Fibroblast of gingiva (primary cell): ENCODE data around the gene TMED7.
A peak's percentile ranks its signal among the peaks of the same experiment; 100 is the strongest.
"Not testable (repeated sequence)": the region's sequence is repeated elsewhere in the genome, so short reads cannot be mapped to it uniquely, and the experiment has no call there.

Experiments used
- DNase-seq: peaks from one replicate; pipeline ENCODE4 v3.0.0-alpha.2; 2011; ENCODE audit warnings: low read depth

The TMED7 gene

DNA sequence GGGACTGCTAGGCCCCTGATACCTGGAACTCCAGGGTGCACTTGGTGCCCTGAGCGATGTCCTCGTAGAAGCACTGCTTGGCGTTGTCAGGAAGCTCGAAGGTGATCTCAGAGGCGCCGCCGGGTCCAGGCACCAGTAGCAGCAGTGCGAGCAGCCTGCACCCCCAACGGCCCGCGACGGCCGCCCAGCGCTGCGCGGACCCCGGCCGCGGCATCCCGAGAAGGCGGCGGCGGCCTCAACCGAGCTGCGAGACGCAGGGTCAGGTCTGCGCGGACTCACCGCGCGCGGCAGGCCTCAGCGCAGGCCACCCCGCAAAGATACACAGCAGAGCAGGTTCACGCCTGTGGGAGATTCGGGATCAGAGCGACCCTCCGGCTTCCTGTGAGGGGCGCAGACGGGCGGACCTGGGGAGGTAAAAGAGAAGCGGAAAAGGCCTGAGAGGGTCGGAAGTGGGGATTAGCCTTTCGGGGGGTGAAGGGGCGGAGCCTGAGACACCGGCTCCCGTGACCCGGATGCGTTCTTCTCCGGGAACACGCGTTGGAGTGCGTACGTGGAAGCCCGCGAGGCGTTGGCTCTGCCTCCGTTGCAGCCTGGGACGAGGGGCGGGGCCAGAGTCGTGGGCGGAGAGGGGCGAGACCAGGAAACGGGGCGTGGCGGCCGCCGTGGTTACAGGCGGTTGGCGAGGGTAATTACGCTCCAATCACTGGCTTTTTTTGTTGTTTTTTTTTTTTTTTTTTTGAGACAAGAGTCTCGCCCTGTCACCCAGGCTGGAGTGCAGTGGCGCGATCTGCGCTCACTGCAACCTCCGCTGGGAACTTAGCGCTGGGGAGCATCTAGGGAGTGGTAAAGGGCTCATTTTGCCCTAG is at the start of gene TMED7:
TSS of gene TMED7 (minus strand) at position 458 of the 866 bp plus-strand sequence. CDS start at position 214, 244 bp downstream.
- peak; percentile 99 for DNase-seq

DNA sequence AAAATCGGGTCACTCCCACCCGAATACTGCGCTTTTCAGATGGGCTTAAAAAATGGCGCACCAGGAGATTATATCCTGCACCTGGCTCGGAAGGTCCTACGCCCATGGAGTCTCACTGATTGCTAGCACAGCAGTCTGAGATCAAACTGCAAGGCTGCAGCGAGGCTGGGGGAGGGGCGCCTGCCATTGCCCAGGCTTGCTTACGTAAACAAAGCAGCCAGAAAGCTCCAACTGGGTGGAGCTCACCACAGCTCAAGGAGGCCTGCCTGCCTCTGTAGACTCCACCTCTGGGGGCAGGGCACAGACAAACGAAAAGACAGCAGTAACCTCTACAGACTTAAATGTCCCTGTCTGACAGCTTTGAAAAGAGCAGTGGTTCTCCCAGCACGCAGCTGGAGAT is 48.9 kb upstream of the TMED7 start:
- not testable (repeated sequence) for DNase-seq

DNA sequence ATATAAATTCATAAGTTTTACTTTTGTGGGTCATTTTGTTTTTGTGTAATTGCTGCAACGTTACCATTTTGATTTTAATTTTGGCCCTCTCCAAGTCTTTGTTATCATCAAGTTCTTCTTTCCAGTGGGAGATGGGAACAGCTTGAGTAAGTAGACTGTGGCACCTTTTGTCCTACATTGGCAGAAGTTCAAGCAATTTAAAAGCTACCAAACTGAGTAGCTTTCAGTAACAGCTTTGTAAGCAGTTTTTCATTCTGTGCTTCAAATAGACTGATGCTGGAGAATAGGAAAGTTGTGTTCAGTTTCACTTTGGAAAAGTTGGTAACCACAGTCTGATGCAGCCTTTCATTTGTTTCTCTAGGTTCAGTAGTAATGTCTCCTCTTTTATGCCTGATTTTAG is 47.8 kb upstream of the TMED7 start:
- DNase-seq, result no peak

DNA sequence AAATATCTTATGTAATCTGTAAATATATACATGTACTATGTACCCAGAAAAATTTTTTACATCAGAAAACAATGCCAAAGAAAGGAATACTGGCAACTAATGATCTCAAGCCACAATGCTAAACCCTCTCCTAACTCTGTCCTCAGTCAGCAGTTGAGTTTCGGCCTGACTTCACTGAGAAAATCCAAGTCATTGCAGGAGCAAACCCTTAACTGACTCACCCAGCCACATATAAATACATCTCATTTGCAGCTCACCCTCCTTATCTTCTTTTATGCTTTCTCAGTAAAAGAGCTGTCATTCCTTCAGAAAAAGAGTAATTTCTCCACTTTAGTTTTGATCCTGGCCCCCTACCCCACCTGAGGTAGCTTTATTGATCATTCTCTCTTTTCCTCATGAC is 46.1 kb upstream of the TMED7 start:
- DNase-seq, result no peak

DNA sequence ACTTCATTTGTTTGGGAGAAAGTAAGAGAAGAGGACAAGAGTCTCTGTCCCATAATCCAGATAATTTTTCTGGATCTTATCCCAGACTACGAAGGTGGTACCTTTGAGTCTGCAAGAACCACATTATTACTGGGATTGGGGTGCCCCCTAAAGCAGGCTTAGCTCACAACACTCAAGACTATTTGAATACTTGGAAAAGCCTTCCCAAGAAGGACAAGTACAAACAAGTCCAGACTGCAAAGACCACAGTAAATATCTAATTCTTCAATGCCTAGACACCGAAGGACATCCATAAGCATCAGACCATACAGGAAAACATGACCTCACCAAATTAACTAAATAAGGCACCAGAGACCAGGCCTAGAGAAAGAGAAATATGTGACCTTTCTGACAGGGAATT is 40.2 kb upstream of the TMED7 start:
- DNase-seq, result no peak

DNA sequence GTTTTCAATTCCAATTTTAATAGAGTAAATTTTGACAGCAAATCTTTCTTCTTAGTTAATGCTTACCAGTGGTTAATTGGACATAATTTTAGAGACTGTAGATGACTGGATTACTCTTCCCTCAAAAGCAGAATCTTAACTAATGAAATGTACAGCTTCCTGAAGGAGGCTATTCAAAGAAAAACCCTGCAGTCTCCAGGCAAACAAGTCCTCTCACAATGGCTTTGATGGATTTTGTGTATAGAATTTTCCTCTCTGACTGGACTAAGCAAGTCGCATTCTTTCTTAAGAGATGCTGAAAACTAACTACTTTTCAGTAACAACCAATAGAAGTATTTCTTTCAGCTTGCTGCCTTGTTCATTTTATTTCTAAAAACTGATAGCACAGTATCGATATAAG is 35.7 kb upstream of the TMED7 start:
- no peak for DNase-seq

DNA sequence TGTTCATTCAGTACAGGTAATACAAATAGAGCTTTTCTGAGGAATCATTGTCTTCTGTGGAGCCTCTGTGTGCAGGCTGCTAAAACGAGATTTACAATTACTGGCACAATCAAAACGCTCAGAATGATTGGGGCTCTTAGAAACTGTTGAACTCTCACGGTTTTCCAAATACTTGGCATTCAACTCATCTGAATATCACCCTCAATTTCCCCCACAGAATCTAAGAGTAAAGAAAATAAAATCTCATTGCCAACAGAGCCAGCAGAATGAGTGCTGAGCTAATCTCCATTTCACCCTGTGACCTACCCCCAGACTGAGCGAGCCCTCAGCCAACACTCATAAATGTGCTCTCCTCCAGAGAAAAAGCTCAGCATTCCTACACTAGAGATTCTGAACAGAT is 35.3 kb upstream of the TMED7 start:
- no peak for DNase-seq

DNA sequence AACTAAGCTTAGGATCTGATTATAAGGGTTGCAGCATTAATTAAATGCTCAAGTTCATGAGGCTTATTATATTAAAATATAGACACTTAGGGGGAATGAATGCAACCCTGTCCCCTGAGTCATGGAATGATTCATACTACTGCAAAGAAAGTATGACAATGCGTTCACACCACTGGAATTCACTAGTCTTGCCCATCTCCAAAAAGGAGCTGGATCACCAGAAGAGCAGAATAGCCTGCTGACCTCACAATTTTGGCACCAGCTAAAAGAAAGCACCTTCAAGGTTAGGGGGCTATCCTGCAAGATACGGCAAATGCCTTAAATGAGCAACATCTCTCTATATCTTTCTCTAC is 32.0 kb upstream of the TMED7 start:
- DNase-seq, result peak; percentile 62

DNA sequence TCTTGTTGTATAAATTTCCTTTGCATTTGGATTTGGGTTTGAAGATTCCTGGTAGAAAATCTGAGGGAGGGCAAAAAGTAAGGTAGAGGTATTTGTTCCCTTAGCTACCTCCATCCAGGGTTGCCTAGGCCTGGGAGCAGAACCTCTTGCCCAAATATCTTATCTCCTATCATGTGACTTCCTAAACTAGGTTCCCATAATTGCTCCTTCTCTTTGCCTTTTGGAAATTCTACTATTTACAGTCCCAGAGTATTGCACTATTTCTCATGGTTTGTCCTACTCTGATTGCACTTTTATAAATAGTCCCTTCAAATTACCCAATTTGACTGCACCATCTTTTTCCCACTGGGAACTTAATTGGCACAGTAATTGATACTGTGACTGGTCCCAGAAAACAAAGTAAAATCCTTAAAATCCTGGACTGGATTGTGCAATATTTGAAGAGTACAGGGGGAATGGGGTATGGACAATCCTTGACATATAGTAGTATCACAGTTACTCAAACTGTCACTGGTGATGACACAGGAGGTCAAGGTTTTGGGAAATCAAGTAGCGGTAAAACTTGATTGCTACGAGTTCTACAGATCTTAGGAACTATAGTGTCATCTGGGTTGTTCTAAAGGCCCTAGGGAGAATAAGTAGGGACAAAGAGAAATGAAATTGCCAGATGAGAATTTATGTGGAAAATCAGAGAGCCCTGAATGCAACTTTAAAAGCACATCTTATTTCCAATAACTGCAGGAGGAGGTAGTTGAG is 31.5 kb upstream of the TMED7 start:
- DNase-seq, result peak; percentile 29

DNA sequence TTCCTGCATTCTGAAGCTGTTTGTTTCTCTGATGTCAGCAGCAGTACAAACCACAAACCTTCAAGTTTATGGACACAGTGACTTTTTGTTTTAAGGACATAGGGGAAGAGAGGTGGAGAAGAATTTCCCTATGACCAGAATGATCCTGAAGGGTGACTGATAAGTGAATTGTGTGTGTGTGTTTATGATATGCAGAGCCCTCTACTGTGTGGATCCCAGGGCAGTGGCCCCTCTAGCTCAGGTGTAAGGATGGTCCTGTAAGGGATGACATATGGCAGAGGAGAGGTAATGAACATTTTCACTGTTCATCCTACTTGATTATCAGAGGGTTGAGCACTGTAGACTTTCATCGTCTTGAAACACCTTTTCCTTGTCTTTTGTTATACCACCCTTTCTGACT is 30.6 kb upstream of the TMED7 start:
- no peak for DNase-seq

DNA sequence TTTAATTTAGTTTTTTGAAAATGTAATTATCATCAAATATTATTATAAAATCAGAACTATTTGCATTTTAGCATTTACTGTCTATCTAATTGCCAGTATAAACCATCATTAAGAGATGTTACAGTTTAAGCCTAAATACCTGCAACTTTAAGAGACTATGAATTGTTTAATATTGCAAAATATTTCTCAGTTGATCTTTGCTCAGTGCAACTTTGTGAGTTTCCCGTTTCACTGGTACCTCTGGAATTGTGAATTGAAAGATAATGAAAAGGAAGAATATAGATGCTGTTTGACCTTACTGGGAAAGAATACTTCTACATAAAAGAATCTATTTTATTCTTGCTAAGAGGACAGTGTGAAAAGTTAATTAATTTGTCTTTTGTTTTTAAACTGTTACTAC is 30.2 kb upstream of the TMED7 start:
- no peak for DNase-seq

DNA sequence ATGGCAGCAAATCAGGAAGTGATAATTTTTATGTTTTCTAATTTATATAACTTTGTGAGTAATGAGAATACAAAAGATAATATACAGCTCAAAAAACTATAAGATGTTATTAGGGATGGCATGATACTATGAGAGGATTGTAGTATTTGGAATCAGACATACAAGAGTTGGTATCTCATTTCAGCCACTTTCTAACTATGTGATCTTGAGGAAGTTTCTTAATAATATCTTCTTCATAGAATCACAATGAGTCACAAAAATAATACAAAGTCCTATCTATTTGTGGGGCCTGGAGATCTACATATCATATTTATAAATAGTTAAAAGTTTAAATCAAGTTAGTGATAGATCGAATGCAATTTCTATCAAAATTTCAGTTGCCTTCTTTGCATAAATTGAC is 23.7 kb upstream of the TMED7 start:
- peak; percentile 7 for DNase-seq

DNA sequence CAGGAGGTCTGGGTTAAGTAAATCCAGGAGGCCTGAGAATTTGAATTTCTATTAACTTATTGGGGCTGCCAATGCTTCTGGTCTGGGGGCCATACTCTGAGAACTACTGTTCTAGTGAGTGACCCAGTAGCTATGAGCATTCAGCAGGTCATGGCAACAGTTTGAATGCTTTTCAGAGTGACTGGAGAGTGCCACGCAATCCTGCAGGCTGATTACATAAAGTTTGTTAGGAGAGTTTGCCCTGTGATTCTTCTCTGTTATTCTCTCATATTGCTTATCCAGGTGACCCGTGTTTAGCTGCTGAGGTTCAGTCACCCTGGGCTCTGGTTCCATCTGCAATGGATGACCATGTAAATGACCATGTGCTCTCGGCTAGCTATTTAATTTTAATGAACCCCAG is 22.2 kb upstream of the TMED7 start:
- DNase-seq, result no peak

DNA sequence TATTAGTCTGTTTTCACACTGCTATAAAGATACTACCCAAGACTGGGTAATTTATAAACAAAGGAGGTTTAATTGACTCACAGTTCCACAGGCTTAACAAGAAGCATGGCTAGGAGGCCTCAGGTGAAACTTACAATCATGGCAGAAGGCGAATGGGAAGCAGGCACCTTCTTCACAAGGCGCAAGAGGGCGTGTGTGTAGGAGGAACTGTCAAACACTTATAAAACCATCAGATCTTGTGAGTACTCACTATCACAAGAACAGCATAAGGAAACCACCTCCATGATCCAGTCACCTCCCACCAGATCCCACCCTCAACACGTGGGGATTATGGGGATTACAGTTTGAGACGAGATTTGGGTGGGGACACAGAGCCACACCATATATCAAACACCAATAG is 19.6 kb upstream of the TMED7 start:
- DNase-seq, result not testable (repeated sequence)

DNA sequence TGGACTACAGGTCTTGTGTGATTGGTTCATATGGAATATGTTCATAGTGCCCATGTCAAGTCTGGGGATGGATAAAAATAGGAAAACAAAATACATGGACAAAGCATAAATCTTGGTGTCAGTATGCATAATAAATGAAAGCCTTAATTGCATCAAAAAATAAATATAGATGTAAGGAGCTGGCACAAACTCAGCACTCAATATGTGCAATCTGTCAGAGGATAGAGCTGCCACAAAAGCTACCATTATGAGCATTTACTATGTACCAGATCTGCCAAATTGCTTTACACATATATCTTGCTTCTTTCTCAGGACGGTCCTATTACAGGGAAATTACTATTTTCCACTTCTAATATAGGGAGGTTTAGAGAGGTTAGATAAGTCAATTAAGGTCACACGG is 18.2 kb upstream of the TMED7 start:
- no peak for DNase-seq

DNA sequence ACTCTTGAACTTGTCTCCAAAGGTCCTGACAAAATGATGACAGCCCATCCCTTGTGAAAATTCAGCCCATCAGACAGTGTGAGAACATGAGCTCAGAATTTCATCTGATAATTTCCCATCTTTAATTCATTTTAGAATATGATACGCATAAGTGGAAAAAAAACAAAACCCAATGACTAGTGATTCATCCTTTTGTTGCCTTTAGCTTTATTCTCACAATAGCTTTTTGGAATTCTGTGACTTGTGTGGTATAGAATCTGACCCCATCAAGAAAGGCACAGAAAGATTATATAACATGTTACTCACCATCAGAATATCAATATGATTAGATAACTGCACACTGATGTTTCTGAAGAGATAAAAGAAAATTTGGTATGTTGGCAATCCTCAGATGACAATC is 16.1 kb upstream of the TMED7 start:
- DNase-seq, result peak; percentile 24

DNA sequence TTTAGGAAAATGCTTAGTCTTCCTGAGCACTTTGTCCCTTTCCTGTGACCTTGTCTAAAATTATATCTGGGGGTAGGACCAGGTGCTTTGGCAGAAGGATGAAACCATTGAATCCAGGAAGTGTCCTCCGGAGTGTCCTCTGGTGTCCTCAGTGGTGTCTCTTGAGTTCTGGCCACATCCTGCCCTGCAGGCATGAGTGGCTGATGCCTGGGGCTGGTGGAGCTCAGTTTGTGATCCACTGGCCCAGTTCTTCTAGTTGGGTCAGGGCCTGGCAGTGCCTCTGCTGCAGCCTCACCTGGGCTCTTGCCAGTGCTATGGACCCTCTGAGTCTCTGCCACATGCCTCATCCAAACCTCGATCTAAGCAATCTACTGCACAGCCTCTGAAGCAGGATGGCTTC is 14.4 kb upstream of the TMED7 start:
- DNase-seq, result no peak

DNA sequence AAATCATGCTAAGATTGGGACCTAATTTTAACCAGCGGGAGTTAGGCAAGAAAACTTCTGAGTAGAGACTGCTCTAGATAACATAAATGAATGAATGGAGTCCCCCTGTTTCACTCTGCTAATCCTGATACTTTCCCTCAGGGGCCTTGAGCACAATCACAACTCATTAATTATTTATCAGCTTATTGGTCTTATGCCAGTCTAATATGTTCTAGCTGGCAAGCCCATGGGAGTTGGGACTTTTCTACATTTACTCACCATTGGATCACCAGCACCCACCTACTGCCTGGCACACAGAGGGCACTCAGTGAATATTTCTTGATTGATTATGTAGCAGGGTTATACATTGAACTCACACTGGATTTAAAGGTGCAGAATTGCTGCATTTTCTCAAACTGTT is 13.5 kb upstream of the TMED7 start:
- no peak for DNase-seq

DNA sequence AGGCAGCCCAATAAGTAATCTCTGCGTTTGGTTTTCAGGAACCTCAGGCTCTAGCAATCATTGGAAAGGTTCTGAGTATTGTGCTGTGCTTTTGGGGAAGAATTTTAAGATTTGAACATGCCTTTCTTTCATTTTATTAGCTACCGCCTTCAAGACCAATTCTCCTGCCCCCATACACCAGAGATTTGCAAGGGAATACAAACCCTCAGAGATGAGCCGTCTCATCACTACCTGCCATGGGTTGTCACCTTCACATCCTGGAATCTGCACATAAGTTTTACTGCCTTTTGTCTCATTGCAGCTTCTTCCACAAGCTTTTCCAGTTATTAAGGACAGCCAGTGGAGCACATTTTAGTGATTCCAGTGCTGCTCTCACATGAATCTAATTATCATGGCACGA is 11.7 kb upstream of the TMED7 start:
- DNase-seq, result no peak

DNA sequence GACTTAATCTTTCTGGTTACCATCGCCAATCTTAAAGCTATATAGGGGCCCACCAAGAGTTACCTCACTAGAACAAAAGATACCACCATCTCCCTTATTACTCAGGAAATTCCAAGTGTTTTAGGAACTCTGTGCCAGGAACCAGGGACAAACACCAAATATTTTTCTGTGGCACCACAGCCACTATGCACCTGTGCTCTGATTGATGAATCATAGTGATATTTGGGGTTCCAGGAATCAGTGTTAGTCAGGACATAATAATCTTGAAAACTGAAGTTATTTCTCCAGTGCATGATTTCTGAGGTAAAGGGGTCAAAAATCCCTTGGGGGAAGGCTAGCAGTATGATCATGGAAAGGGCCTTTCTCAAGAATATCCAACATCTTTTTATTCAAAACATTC is 10.2 kb upstream of the TMED7 start:
- no peak for DNase-seq

DNA sequence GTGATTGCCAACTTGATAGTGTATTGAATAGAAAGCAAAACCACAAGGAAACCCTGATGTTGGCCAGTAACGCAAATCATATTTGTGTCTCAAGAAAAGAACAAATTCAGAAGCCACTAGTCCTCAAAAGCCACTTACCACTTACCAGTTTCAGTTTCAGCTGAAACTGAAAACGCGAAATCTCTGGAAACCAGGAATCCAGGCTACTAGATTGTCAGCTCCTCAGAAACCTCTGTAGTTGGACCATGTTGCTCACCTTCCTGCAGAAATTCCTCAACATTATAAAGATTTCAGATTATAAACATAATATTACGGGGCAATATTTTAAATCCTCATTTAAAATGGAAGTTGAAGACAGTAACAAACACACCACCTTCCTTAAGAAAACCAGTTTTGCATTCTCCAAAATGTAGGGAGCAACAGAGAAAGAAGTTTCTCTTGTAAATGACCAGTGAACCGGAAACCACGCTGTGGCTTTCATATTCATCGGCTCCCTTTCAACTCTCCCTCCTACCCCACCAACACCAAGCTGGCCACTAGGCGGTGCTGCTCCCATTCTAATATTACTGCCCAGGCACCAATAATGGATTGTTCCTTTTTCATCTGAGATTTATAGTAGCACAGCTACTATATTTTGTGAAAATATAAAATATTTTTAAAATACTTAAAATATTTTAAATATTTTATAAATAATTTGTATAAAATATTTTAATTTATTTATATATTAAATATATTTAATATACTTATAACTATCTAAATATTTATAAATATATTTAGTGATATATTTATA is 8.7 kb upstream of the TMED7 start:
- peak; percentile 68 for DNase-seq

DNA sequence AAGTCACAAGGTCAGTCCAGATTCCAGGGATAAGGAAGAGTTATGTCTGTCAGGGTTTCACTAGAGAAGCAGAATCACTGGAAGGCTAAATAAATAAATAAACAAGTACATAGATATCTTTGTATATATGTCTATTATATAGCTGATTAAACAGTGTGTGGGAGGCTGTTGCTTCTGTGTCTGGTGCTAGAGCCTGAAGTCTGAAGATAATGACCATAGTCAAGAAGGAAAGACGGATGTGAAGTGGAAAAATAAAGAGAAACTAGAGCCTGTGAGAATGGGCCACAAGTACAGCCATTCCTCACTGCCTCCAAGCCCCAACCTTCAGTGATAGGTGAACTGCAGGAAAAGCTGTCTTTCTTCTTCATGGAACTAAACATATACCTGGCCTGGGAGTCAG is 4.1 kb upstream of the TMED7 start:
- no peak for DNase-seq
